ENCODE data around the gene NARF.

NARF gene

DNA sequence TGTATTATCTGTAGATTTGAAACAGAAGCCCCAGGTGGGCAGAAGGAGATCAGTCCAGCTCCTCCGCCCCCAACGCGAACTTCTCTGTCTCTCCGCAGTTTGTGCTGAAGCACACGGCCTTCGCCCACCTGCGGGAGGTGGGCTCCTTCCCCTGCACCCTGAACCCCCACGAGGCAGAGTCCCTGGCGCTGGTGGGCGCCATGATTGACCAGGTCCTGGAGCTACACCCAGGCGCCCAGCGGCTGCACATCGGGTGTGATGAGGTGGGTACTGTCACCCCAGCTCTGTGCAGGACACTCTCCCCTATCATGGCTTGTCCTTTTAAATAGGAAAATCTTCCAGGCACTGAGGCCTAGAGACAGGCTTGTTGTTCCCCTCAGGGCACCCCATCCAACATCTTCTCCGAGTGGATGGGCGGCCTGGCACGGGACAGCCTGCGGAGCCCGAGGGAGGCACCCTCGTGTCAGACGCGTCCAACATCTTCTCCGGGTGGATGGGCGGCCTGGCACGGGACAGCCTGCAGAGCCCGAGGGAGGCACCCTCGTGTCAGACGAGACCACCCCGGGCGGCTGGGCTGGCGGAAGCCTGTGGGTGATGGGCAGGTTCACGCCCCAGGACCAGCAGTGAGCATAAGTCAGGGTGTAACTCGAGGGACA lies 24.9 kb upstream of the NARF start:
- peaks cover 0 to 23% (median 9%) of the 10 kb centered on the region in 4 experiments for H3K4me1 ChIP-seq (ENCODE audit: control extremely low read depth in 1 of 4, control insufficient read depth in 4 of 4, insufficient read depth in 4 of 4, low read length in 3 of 4)
- no peak for DNase-seq
- WGBS (ENCODE audit: insufficient coverage) = 87% methylated on average over 28 of the region's 32 CpGs
- peaks cover 6 to 48% (median 23%) of the 10 kb centered on the region in 4 experiments for H3K36me3 ChIP-seq (ENCODE audit: control insufficient read depth in 4 of 4, insufficient read depth in 4 of 4, low read length in 3 of 4)
- H3K27me3 ChIP-seq (replicated peaks in 2 of 5; ENCODE audit: control insufficient read depth in 4 of 5, insufficient read depth in 5 of 5, low read length in 4 of 5) = no peaks in the 10 kb centered on the region
- H3K9me3 ChIP-seq (ENCODE audit: control extremely low read depth in 1 of 5, control insufficient read depth in 4 of 5, insufficient read depth in 2 of 5, low read depth in 1 of 5, low read length in 4 of 5) = no peaks in the 10 kb centered on the region
- H3K27ac ChIP-seq (ENCODE audit: insufficient read depth in 1 of 2, low read depth in 1 of 2, low read length in 2 of 2, poor library complexity in 1 of 2, severe bottlenecking in 2 of 2) = no peak overlapping the region
- no peak overlapping the region for H3K4me3 ChIP-seq (ENCODE audit: control insufficient read depth in 1 of 7, extremely low read depth in 1 of 7, insufficient read depth in 4 of 7, low read depth in 2 of 7, low read length in 6 of 7)
- ChIA-PET POLR2A (interaction anchor here (0.6 kb wide), 2 partner anchors 62 to 198 kb away, joined by 3 to 6 read pairs; no protein-coding TSS in a partner anchor), CTCF (interaction anchor here (0.8 to 0.9 kb wide), 2 partner anchors 15 kb away, joined by 3 read pairs; no protein-coding TSS in a partner anchor)

DNA sequence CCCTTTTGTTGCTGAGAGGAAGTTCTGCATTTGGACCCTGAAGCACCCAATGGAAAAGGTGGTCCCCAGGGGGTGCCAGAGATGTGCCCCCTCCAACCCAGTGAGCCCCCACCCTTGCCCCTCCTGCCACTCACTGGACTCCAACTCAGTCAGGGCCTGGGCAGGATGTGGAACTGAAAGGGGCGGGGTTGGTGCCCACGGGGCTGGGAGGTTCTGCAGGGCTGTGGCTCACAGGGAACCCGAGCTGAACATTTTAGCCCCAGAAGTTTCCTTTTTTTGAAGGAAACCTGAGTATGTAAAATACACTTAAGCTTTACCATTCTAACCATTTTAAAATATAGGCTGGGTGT lies 24.4 kb upstream of the NARF start:
- CTCF ChIA-PET = interaction anchor here (0.8 to 0.9 kb wide), 2 partner anchors 15 kb away, joined by 3 read pairs; no protein-coding TSS in a partner anchor
- H3K27ac ChIP-seq (ENCODE audit: insufficient read depth in 1 of 2, low read depth in 1 of 2, low read length in 2 of 2, poor library complexity in 1 of 2, severe bottlenecking in 2 of 2) = no peak overlapping the region
- peak in 2 of 3 donors; percentile 43 to 58 for DNase-seq
- H3K4me1 ChIP-seq (ENCODE audit: control extremely low read depth in 1 of 4, control insufficient read depth in 4 of 4, insufficient read depth in 4 of 4, low read length in 3 of 4) = peaks cover 0 to 18% (median 7%) of the 10 kb centered on the region in 4 experiments
- no peak overlapping the region for H3K4me3 ChIP-seq (ENCODE audit: control insufficient read depth in 1 of 7, extremely low read depth in 1 of 7, insufficient read depth in 4 of 7, low read depth in 2 of 7, low read length in 6 of 7)
- WGBS (ENCODE audit: insufficient coverage) = 20% methylated on average over 1 of the region's 3 CpGs
- H3K36me3 ChIP-seq (ENCODE audit: control insufficient read depth in 4 of 4, insufficient read depth in 4 of 4, low read length in 3 of 4) = peaks cover 6 to 53% (median 24%) of the 10 kb centered on the region in 4 experiments
- POLR2A ChIA-PET = interaction anchor here (0.6 kb wide), 1 partner anchor 61 kb away, joined by 6 read pairs; no protein-coding TSS in a partner anchor
- H3K27me3 ChIP-seq (replicated peaks in 2 of 5; ENCODE audit: control insufficient read depth in 4 of 5, insufficient read depth in 5 of 5, low read length in 4 of 5) = no peaks in the 10 kb centered on the region
- no peaks in the 10 kb centered on the region for H3K9me3 ChIP-seq (ENCODE audit: control extremely low read depth in 1 of 5, control insufficient read depth in 4 of 5, insufficient read depth in 2 of 5, low read depth in 1 of 5, low read length in 4 of 5)

DNA sequence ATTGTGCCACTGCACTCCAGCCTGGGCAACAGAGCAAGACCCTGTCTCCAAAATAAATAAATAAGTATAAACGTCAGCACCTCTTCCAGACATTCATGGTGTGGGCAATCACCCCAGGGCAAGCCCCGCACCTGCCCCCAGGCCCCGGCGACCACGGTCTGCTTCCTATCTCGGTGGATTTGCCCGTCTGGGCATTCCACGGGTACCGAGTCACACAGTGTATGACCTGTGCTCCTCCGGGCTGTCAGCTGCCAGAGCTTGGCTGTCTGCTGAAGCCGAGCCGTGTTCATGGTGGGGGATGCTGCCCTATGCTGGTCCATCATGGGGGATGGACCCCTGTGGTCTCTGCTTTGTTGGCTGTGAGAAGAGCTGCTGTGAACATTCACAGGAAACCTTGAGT lies 23.4 kb upstream of the NARF start:
- CTCF ChIA-PET = interaction anchor here (1.3 kb wide), 1 partner anchor 132 kb away, joined by 3 read pairs; no protein-coding TSS in a partner anchor
- no peaks in the 10 kb centered on the region for H3K27me3 ChIP-seq (replicated peaks in 2 of 5; ENCODE audit: control insufficient read depth in 4 of 5, insufficient read depth in 5 of 5, low read length in 4 of 5)
- no peaks in the 10 kb centered on the region for H3K9me3 ChIP-seq (ENCODE audit: control extremely low read depth in 1 of 5, control insufficient read depth in 4 of 5, insufficient read depth in 2 of 5, low read depth in 1 of 5, low read length in 4 of 5)
- POLR2A ChIA-PET = no interaction called here
- 97% methylated on average over 9 of the region's 12 CpGs for WGBS (ENCODE audit: insufficient coverage)
- no peak overlapping the region for H3K27ac ChIP-seq (ENCODE audit: insufficient read depth in 1 of 2, low read depth in 1 of 2, low read length in 2 of 2, poor library complexity in 1 of 2, severe bottlenecking in 2 of 2)
- H3K36me3 ChIP-seq (ENCODE audit: control insufficient read depth in 4 of 4, insufficient read depth in 4 of 4, low read length in 3 of 4) = peaks cover 6 to 48% (median 24%) of the 10 kb centered on the region in 4 experiments
- no peak overlapping the region for H3K4me3 ChIP-seq (ENCODE audit: control insufficient read depth in 1 of 7, extremely low read depth in 1 of 7, insufficient read depth in 4 of 7, low read depth in 2 of 7, low read length in 6 of 7)
- H3K4me1 ChIP-seq (ENCODE audit: control extremely low read depth in 1 of 4, control insufficient read depth in 4 of 4, insufficient read depth in 4 of 4, low read length in 3 of 4) = peaks cover 0 to 15% (median 8%) of the 10 kb centered on the region in 4 experiments
- no peak for DNase-seq

DNA sequence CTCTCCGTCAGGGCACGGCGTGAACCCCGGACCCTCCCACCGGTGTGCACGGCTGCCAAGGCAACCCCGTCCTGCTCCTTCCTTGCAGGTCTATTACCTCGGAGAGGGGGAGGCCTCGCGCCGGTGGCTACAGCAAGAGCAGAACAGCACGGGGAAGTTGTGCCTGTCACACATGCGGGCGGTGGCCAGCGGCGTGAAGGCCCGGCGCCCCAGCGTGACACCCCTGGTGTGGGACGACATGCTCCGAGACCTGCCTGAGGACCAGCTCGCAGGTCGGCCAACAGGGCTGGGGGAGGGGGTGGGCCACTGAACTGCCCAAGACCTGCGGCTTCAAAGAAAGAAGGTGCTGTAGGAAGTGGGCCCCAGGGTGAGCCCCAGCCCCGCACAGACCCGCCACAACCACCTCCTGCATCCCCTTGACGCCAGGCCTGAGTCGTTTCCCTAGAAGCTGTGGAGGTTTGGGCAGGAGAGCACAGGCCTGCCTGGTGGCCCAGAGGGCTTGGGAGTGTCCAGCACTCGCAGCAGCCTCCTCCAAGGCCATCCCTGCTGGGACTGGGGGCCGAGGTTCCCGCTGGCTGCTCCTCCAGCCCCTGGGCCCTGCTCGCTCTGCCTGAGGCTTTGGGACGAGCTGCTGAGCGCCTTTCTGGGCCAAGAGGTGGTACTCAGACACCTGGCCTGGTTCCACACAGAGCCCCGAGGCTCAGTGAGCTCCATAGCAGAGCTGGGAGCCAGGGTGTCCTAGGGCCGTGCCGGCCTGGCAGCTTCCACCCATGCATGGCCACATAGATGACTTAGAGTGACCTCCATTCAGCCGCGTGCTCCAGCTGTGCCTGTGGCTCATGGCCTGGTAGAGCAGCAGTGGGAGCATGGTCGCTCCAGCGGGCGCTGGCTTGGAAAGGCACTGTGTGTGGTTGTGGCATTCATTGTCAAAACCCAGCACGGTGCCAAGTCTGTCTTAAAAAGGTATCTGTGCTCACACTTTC lies 22.6 kb upstream of the NARF start:
- no peak for DNase-seq
- Histone ChIP-seq H3K9me3 (ENCODE audit: control extremely low read depth in 1 of 5, control insufficient read depth in 4 of 5, insufficient read depth in 2 of 5, low read depth in 1 of 5, low read length in 4 of 5) (no peaks in the 10 kb centered on the region), H3K4me1 (ENCODE audit: control extremely low read depth in 1 of 4, control insufficient read depth in 4 of 4, insufficient read depth in 4 of 4, low read length in 3 of 4) (peaks cover 0 to 23% (median 15%) of the 10 kb centered on the region in 4 experiments), H3K4me3 (ENCODE audit: control insufficient read depth in 1 of 7, extremely low read depth in 1 of 7, insufficient read depth in 4 of 7, low read depth in 2 of 7, low read length in 6 of 7) (no peak overlapping the region), H3K27ac (ENCODE audit: insufficient read depth in 1 of 2, low read depth in 1 of 2, low read length in 2 of 2, poor library complexity in 1 of 2, severe bottlenecking in 2 of 2) (no peak overlapping the region), H3K36me3 (ENCODE audit: control insufficient read depth in 4 of 4, insufficient read depth in 4 of 4, low read length in 3 of 4) (peaks cover 6 to 48% (median 25%) of the 10 kb centered on the region in 4 experiments), H3K27me3 (replicated peaks in 2 of 5; ENCODE audit: control insufficient read depth in 4 of 5, insufficient read depth in 5 of 5, low read length in 4 of 5) (no peaks in the 10 kb centered on the region)
- 95% methylated on average over 30 of the region's 43 CpGs for WGBS (ENCODE audit: insufficient coverage)
- CTCF ChIA-PET = interaction anchor here (1.3 kb wide), 1 partner anchor 132 kb away, joined by 3 read pairs; no protein-coding TSS in a partner anchor
- POLR2A ChIA-PET = no interaction called here

DNA sequence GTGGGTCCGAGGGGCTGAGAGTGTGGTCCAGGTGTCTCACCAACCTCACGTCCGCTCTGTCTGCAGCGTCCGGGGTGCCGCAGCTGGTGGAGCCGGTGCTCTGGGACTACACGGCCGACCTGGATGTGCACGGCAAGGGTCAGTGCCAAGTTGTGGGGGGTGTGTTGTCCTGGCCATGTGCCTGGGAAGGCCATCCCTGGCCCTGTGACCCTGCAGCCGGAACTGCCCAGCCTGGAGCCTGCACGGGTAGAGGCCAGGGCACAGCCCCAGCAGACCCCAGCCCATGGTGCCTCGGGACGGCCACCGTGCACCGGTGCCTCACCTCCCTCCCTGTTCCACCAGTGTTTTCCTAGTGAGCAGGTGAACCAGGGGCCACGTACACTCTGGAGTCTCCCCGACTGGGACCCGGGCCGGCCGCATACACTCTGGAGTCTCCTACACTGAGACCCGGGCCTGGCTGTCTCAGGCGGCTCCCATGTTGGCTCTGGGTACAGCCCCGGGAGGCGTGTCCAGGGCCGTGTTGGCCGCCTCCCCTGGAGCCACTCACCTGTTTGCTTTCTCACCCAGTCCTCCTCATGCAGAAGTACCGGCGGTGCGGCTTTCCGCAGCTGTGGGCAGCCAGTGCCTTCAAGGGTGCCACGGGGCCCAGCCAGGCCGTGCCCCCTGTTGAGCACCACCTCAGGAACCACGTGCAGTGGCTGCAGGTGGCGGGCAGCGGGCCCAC lies 21.8 kb upstream of the NARF start:
- peaks cover 0 to 32% (median 18%) of the 10 kb centered on the region in 4 experiments for H3K4me1 ChIP-seq (ENCODE audit: control extremely low read depth in 1 of 4, control insufficient read depth in 4 of 4, insufficient read depth in 4 of 4, low read length in 3 of 4)
- peaks cover 6 to 50% (median 29%) of the 10 kb centered on the region in 4 experiments for H3K36me3 ChIP-seq (ENCODE audit: control insufficient read depth in 4 of 4, insufficient read depth in 4 of 4, low read length in 3 of 4)
- H3K9me3 ChIP-seq (ENCODE audit: control extremely low read depth in 1 of 5, control insufficient read depth in 4 of 5, insufficient read depth in 2 of 5, low read depth in 1 of 5, low read length in 4 of 5) = no peaks in the 10 kb centered on the region
- no peak overlapping the region for H3K27ac ChIP-seq (ENCODE audit: insufficient read depth in 1 of 2, low read depth in 1 of 2, low read length in 2 of 2, poor library complexity in 1 of 2, severe bottlenecking in 2 of 2)
- no peak overlapping the region for H3K4me3 ChIP-seq (ENCODE audit: control insufficient read depth in 1 of 7, extremely low read depth in 1 of 7, insufficient read depth in 4 of 7, low read depth in 2 of 7, low read length in 6 of 7)
- no peak for DNase-seq
- H3K27me3 ChIP-seq (replicated peaks in 2 of 5; ENCODE audit: control insufficient read depth in 4 of 5, insufficient read depth in 5 of 5, low read length in 4 of 5) = no peaks in the 10 kb centered on the region
- ChIA-PET POLR2A (no interaction called here), CTCF (interaction anchor here (1.3 kb wide), 1 partner anchor 131 kb away, joined by 3 read pairs; no protein-coding TSS in a partner anchor)
- 93% methylated on average over 35 of the region's 36 CpGs for WGBS (ENCODE audit: insufficient coverage)

DNA sequence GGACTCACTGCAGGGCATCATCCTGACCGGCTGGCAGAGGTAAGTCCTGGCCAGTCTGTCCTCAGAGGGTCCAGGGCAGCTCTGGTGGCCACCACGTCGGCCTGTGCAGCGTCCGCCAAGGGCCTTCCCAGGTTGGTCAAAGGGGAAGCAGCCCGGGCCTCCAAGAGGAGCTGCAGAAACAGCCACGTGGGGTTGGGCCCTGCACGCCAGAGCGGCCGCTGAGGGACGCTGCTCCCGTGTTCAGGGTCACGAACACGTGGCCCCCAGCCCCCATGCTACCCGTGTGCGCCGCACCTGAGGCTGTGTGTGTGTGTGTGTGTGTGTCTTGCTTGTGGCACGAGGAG lies 21.2 kb upstream of the NARF start:
- peaks cover 0 to 32% (median 18%) of the 10 kb centered on the region in 4 experiments for H3K4me1 ChIP-seq (ENCODE audit: control extremely low read depth in 1 of 4, control insufficient read depth in 4 of 4, insufficient read depth in 4 of 4, low read length in 3 of 4)
- DNase-seq = no peak
- no peak overlapping the region for H3K27ac ChIP-seq (ENCODE audit: insufficient read depth in 1 of 2, low read depth in 1 of 2, low read length in 2 of 2, poor library complexity in 1 of 2, severe bottlenecking in 2 of 2)
- H3K4me3 ChIP-seq (ENCODE audit: control insufficient read depth in 1 of 7, extremely low read depth in 1 of 7, insufficient read depth in 4 of 7, low read depth in 2 of 7, low read length in 6 of 7) = no peak overlapping the region
- no peaks in the 10 kb centered on the region for H3K27me3 ChIP-seq (replicated peaks in 2 of 5; ENCODE audit: control insufficient read depth in 4 of 5, insufficient read depth in 5 of 5, low read length in 4 of 5)
- H3K36me3 ChIP-seq (ENCODE audit: control insufficient read depth in 4 of 4, insufficient read depth in 4 of 4, low read length in 3 of 4) = peaks cover 5 to 53% (median 32%) of the 10 kb centered on the region in 4 experiments
- CTCF ChIA-PET = no interaction called here
- no peaks in the 10 kb centered on the region for H3K9me3 ChIP-seq (ENCODE audit: control extremely low read depth in 1 of 5, control insufficient read depth in 4 of 5, insufficient read depth in 2 of 5, low read depth in 1 of 5, low read length in 4 of 5)
- POLR2A ChIA-PET = no interaction called here
- 91% methylated on average over 17 of the region's 18 CpGs for WGBS (ENCODE audit: insufficient coverage)

All from common myeloid progenitor, CD34-positive (primary cell).